Right ventricle myocardium superior (tissue), 1 donor: ENCODE results near the gene SH3BP2. TPM values are rescaled to one million over a fixed set of nuclear protein-coding genes. Genes with fewer than 3 reads are reported as not detected.
A peak's percentile ranks its signal among the peaks of the same experiment; 100 is the strongest.

ENCODE experiments used
- ATAC-seq: fragments of 200-7000 bp; cut with Tn5 transposase; one replicate; pipeline ENCODE4 v1.9.1; 2020; ENCODE audit warnings: mild to moderate bottlenecking; ENCODE audit not compliant: poor library complexity
- DNase-seq: peaks from one replicate; pipeline ENCODE4 v3.0.0-alpha.2; 2020
- intact Hi-C: fragments of 100-400 bp; cut with DNase I; formaldehyde crosslinking; loops from one replicate; pipeline ENCODE4 v1.11.2; 2022
- total RNA-seq: library from RNA; stranded (reverse); fragmentation: NEBNext Ultra II Directional; extraction: Animal tissue kit (Norgen Biotek cat#: 25700); gene quantifications from one replicate; pipeline ENCODE4 v1.2.1, GENCODE V29; 2021
- donor health status: DM: no; HTN: yes; CAD: no; lungs with severe emphysema.

Gene SH3BP2
- total RNA-seq, 1 donor from 2014 or later: 24.9 TPM

DNA sequence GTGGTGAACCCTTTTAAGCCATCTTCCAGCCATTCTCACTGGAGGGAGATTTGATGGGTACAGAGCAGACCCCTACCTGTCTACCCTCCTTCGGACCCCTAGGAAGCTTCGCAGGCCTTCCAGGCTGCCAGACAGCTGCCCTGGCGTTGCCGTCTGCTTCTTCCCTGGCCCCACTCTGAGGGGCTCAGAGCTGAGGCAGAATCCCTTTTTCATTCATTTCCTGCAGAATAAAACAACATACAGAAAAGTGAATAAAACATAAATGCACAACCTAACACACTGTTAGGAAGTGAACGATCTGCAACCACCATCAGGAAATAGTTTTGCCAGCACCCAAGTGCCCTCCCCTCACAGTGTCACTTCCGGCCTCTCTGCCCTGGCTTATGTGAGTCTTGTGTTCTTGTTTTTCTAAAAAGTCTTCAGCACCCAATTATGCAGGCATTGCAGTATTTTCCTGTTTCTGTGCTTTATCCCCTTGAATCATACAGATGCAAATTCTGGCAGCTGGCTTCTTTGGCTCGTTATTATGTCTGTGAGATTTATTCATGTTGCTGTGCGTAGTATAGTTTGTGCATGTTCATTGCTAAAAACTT, 45.1 kb downstream of the SH3BP2 start:
- intact Hi-C loops: no loop called here
- DNase-seq (peak; percentile 66), ATAC-seq (peak; percentile 62)

DNA sequence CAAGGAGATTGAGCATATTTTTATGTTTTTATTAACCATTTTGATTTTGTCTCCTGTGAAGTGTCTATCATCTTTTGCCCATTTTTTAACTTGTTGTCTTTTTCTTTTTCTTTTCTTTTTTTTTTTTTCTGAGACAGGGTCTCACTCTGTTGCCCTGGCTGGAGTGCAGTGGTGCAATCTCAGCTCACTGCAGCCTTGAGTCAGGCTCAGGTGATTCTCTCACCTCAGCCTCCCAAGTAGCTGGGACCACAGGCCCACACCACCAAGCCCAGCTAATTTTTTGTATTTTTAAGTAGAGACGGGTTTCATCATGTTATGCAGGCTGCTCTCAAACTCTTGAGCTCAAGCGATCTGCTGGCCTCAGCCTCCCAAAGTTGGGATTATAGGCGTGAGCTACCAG, 46.2 kb downstream of the SH3BP2 start:
- intact Hi-C loops: no loop called here

DNA sequence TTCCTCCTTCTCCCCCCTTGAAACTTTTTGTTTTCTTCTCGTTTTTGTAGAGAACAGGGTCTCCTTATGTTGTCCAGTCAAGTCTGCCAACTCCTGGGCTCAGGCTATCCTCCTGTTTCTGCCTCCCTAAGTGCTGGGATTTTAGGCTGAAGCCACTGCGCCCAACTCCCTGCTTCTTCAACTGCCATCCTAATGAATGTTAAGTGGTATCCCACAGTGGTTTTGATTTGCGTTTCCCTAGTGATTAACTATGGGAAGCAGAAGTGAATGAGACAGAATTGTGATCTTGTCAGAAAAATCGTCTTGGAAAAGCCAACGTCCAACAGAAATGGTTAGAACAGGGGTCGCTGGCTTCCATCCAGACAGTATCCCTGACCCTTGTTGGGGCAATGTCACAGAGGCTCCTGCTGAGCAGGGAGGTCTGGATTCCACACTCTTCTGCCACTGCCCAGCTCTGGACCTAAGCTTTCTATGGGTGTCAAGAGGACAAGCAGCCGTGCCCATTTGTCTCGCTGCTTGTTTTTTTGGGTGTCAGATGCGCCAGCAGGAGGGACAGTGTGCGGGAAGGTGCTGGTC, 49.9 kb downstream of the SH3BP2 start:
- intact Hi-C loops: loop anchor here (10.0 kb wide), 1 partner anchor 78 kb away; no protein-coding TSS in a partner anchor
- ATAC-seq (peak; percentile 21), DNase-seq (no peak)

More for the DNA sequence above, 46.2 kb downstream of the SH3BP2 start:
- DNase-seq (no peak), ATAC-seq (no peak)

DNA sequence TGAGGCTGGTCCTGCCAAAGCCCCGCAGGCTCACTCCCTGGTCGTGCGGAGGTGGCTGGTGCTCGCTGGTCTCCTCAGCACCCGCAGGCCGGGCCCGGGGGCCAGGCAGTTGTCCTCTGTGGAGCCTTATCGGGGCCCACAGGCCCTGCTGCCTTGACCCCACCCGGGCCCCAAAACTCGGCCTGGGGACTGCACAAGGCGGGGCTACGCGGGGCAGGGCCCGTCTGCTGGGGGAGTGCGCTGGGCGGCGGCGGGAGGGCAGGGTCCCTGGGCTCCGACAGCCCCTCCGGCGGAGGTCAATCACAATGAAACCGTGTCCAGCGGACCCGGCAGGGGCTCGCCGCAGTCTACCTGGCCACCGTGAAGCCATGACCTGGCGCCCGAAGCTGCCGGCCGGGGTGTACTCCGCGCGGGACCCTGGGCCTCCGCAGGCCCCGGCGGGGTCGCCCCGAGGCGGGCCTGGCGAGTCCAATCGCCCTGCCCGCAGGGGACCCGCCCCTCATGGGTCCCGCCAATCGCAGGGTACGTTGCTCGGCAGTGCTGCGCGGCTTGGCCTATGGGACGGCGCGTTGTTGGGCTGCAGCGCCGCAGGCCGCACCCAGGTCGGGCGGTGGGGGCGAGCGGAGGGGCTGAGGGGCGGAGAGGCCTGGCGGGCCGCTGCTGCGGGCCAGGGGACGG, 50.5 kb downstream of the SH3BP2 start, which contains the start of gene ADD1:
Gene ADD1, plus strand, starts transcription at position 582 of the 678 bp plus-strand sequence. CDS start 32,072 bp downstream, outside the sequence.
- DNase-seq (peak; percentile 94), ATAC-seq (peak; percentile 98)
- intact Hi-C loops: loop anchor here (10.0 kb wide), 1 partner anchor 79 kb away; no protein-coding TSS in a partner anchor

DNA sequence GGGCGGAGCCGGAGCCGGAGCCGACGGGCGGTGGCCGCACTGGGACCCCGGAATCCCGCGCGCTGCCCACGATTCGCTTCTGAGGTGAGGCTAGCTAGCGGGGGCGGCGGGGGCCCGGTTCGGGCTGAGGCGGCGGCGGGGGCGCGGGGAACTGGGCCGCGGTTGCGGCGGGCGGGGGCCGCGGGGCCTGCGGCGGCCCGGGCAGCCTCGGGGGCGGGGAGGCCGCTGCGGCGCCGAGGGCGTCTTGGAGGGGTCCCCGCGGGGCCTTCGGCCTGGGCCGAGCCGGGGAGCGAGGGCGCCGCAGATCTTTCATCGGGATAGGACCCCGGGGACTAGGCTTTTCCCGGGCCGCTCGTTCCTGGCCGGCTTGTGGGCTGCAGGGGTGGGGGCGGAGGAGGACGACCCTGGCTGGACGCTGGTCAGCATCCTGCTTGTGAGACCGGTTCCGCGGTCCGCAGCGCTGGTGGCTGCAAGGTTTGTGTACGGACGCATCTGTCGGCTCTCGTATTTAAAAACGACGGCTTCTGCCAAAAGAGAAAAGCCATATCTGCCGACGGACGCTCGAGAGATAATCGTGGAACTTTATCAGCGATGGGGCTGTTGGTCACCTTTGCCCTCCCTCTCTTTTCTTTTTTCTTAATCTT, 51.2 kb downstream of the SH3BP2 start:
- DNase-seq (peak; percentile 71), ATAC-seq (peak; percentile 19)
- intact Hi-C loops: loop anchor here (10.0 kb wide), 1 partner anchor 79 kb away; no protein-coding TSS in a partner anchor

DNA sequence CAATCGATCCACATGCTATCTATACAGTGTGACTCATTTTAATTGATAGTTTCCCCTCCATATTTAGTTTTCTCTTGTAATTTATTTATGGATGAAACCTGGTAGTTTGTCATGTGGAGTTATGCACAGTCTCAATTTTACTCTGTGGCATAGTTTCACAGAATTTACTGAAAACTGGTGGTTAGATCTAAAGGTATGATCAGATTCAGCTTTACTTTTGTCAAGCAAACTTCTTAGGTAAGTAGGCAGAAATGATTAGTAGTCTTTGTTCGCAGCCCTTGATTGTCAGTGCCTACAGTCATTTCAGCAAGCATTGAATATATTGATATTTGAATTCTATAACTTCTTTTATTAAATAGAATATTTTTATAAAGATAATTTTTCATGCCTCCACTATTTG, 53.3 kb downstream of the SH3BP2 start:
- ATAC-seq: no peak
- intact Hi-C loops: loop anchor here (10.0 kb wide), 1 partner anchor 81 kb away; no protein-coding TSS in a partner anchor
- DNase-seq: no peak

DNA sequence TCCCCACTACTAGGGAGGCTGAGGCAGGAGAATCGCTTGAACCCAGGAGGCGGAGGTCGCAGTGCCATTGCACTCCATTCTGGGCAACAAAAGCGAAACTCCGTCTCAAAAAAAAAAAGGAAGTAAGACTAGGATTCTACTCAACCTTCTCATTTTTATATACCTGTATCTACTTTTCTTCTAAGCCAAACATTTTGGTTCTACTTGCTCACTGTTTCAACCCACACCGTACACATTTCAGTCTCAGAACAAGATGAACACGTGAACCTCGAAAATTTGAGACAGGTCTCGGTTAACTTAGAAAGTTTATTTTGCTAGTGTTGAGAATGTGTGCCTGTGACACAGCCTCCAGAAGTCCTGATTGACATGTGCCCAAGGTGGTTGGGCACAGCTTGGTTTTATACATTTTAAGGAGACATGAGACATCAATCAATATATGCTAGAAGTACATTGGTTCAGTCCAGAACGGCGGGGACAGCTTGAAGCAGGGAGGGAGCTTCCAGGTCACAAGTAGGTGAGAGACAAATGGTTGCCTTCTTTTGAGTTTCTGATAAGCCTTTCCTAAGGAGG, 54.5 kb downstream of the SH3BP2 start:
- DNase-seq (peak; percentile 30), ATAC-seq (no peak)
- intact Hi-C loops: loop anchor here (10.0 kb wide), 1 partner anchor 83 kb away; no protein-coding TSS in a partner anchor

DNA sequence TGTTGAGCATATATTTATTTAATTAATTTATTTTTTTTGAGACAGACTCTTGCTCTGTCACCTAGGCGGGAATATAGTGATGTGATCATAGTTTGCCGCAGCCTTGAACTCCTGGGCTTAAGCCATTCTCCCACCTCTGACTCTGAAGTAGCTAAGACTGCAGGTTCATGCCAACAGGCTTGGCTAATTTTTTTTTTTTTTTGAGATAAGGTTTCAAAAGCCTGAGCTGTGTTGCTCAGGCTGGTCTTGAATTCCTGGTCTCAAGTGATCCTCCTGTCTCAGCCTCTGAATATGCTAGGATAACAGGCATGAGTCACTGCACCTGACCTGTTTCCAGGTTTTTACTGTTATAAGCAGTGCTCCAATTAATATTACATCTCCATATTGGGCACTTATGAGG, 55.6 kb downstream of the SH3BP2 start:
- intact Hi-C loops: loop anchor here (10.0 kb wide), 1 partner anchor 84 kb away; no protein-coding TSS in a partner anchor
- no peak for ATAC-seq
- no peak for DNase-seq

DNA sequence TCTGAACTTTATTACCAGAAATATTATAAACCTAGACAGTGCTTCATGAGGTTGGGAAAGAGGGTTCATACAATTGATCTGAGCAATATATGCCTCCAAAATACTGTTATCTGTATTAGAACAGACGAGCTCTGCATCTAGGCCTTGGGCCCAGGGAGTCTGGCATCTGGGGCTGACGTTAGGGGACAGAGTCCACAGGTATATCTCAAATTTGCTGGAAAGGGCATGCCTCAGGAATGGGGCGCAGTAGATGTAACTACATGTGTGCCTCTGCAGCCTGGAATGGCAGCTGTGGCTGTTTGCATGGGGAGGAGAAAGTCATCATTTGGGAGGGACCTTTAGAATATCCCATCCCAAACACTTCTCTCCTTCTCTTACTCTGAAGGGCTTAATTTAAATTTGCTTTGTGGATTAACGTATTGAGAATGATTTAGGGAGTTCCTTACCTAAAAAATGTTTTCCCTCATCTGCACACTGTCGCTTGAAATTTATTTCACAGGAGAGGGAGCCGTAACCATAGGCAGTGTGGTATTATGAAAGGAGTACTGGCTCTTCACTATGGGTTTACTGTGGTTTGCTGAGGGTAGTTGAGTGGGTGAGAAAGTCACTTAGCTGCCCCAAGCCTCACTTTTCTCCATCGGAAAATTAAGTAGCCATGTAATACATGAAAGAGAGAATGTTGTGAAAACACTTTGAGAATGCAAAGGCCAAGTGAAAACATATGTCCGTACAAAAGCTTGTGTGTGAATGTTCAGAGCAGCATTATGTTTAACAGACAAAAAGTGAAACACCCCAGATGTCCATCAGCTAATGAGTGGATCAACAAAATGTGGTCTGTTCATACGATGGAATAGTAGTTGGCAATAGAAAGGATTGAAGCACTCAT, 56.6 kb downstream of the SH3BP2 start:
- ATAC-seq (no peak), DNase-seq (no peak)
- intact Hi-C loops: loop anchor here (10.0 kb wide), 1 partner anchor 85 kb away; no protein-coding TSS in a partner anchor

DNA sequence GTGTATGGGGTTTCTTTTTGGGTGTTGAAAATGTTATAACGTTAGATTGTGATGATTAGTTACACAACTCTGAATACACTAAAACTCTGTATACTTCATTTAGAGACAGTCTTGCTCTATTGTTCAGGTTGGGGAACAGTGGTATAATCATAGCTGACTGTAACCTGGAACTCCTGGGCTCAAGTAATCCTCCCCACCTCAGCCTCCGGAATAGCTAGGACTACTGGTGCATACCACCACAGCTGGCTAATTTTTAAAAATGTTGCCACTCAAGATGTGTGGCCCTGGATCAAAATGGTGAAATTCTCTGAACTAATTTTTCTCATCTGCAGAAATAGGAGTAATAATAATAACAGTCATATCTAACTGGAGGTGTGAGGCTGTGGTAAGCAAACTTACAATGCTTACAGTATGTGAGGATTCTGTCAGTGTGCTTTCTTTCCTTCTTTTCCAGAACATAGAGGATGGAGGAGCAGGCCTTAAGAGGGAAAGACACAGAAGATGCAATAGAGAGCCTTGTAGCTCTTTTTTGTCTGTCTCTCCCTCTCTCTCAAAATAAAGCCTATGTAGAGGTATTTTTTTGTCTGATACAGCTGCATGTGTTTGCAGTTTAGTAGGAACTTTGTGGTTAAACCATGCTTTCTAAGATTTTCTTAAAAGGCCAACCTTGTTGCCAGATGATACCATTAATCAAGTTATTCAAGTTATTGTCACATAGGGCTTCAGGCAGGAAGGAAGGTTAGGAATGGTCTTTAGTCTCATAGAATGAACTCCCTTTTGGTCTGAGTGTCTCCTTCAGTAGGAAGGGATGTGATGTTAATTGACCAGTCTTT, 58.3 kb downstream of the SH3BP2 start:
- ATAC-seq: no peak
- intact Hi-C loops: no loop called here

DNA sequence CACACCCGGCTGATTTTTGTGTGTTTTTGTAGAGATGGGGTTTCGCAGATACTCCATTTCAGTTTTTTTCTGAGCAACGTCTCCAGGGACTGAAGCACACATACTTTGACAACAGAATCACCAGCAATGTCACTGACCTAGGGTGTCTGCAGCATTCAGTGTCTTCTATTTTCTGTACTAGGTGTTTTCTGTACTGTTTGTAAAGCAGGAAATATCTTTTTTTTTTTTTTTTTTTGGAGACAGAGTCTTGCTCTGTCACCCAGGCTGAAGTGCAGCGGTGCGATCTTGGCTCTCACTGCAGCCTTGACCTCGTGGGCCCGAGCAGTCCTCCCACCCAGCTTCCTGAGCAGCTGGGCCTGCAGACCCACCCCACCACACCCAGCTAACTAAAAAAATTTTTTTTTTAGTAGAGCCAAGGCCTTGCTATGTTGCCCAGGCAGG, 59.6 kb downstream of the SH3BP2 start:
- intact Hi-C loops: no loop called here
- peak; percentile 74 for DNase-seq
- peak; percentile 73 for ATAC-seq

More for the DNA sequence above, 58.3 kb downstream of the SH3BP2 start:
- no peak for DNase-seq

DNA sequence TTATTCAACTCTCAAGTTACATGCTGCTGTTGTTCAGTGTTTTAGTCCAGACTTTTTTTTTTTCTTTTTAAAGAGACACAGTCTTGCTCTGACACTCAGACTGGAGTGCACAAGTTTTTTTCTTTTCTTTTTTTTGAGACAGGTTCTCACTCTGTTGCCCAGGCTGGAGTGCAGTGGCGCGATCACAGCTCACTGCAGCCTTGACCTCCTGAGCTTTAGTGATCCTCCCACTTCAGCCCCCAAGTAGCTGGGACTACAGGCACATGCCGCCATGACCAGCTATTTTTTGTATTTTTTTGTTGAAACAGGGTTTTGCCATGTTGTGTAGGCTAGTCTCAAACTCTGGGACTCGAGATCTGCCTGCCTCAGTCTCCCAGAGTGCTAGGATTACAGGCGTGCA, 62.7 kb downstream of the SH3BP2 start:
- intact Hi-C loops: no loop called here
- no peak for ATAC-seq
- no peak for DNase-seq

DNA sequence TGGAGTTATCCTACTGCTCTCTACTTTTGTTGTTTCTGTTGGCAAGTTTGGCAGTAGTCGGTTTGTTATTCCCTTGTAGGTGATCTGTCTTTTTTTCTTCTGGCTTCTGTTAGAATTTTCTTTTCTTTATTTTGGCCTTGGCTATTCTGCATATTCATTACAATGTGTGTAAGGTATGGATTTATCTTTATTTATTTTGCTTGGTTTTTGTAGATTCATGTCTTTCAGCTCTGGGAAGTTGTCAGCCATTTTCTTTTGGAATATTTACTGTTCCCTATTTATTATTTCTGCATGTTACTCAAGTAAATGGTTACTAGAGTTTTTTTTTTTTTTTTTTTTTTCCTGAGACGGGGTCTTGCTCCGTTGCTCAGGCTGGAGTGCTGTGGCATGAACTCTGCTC, 63.4 kb downstream of the SH3BP2 start:
- no peak for ATAC-seq
- intact Hi-C loops: no loop called here
- no peak for DNase-seq

DNA sequence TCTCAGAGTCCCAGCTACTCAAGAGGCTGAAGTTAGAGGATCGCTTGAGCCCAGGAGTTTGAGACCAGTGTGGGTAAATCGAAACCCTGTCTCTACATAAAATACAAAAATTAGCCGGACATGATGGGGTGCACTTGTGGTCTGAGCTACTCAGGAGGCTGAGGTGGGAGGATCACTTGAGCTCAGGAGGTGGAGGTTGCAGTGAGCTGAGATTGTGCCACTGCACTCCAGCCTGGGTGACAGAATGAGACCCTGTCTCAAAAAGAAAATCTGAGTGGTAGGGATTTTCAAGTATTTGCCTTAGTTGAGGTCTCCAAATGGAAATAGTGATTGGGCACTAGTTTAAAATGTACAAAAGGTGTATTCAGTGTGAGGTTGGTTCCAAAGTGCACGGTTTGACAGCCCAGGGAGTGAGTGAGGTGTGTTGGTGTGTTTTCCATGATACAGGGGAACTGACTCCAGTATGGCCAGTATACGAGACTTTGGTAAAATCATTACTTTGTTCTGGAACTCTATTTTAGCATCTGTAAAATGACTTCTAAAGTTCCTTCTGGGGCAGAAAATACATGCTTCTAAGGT, 64.6 kb downstream of the SH3BP2 start:
- no peak for DNase-seq
- ATAC-seq: no peak
- intact Hi-C loops: no loop called here

DNA sequence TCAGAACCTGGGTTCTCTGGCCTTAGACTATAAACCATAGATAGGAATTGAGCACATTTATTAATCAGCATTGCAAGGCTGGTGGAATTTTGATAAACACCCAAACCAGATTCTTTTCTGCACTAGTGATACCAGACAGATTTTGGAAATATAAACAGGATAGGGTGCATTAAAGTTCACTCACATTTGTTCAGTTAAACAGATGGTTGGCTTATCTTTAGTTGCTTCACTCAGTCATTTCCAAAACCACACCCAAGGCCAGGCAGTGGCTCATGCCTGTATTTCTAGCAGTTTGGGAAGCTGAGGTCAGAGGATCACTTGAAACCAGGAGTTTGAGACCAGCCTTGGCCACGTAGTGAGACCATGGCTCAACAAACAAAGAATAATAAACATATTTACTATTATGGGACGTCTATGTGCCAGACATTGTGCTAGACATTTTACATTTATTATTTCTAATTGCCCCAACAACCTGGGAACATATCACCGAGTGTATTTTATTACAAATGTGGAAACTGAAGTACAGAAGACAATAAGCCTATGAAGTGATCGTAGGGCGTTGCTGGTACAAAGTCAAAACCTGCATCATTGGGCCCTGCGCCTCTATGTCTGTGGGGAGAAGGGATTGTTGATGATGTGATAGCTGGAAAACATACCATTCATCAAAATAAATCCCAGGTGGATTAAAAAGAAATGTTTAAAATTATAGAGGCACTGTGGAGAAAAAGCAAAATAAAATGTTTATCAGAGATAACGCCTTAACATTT, 65.7 kb downstream of the SH3BP2 start:
- intact Hi-C loops: no loop called here
- peak; percentile 58 for ATAC-seq
- DNase-seq: no peak

DNA sequence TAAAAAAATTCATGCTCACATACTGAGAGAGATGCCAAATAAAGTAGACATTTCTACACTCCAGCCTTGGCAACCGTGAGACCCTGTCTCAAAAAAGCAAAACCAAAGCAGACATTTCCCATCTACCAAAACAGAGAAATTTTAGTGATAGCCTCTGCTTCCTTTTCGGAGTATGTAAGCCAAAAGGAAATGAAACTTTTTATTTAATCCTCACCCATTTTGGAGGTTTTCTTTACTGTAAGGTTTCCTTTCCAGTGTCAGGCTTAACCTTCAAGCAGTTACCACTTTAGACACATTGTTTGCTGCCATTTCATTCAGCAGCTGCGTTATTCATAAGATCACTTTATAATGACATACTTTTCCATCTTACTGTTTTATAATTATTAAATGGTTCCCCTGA, 66.6 kb downstream of the SH3BP2 start:
- DNase-seq (no peak), ATAC-seq (no peak)
- intact Hi-C loops: no loop called here
